Hematopoietic multipotent progenitor cell treated with erythropoietin and hydrocortisone succinate and interleukin-3 and kit ligand, for 8 days (in vitro differentiated cells): ENCODE measurements around the gene PPP1R16B.
A peak's percentile ranks its signal among the peaks of the same experiment; 100 is the strongest.

Experiments
- DNase-seq: peaks from one replicate; pipeline ENCODE4 v3.0.0-alpha.2; 2015

The PPP1R16B gene

DNA sequence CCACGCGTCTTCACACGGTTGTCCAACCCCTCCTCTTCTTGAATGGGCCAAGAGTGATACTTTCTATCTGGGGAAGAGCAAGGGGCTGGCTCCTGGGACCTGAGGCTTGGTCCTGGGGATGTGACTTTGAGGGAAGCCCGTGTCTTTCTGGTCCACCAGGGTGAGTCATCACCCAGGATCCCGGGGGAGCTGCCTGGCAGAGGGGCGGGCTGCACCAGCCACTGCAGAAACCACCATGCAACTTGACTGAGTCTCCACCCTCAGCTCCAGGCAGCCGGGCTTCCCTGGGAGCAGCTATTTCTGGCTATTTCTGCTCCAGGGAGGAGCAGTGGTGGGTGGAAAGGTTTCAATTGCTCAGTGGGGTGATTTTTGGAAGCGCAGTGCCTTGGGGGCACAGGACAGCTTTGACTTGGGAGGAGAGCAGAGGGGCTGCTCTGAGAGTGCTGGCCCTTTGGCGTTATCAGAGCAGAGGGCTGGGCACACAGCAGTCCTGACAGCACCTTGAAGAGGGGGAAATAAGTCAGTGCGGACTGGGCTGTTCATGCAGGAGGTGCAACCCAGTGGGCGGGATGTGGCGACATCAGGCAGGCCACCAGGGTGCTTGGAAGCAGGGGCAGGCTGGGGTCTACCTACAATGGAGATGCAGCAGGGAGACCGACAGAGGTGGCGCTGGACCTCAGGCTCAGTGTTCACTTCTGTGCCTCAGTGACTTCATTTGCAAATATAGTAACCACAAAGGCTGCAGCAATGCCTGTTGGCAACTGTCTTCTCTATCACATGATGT lies 75.6 kb downstream of the PPP1R16B start:
- DNase-seq = no peak

DNA sequence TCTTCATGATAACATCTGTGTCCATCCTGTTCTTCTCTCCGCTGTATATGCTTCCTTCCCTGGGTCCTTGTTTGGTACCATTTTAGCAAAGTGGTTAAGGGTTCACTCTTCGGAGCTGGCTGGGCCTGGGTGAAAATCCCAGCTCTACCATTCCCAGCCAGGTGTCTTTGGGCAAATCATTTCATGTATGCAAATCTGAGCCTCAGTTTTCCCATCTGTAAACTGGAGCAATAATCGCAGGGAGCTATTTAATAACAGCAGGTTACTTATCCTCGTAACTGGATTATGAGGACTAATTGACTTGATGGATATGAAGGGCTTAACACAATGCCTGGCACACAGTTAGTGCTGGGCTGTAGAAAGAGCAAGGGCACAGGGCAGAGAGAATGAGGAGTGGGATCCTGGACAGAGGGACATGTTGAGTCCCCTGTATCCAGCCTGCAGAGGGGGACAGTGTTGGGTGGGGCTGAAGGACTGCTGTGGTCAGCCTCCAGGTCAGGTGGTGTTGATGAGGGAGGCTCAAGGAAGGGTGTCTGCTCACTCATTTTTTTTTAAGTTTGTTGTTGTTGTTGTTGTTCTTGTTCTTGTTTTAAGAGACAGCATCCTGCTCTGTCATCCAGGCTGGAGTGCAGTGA lies 76.4 kb downstream of the PPP1R16B start:
- no peak for DNase-seq

DNA sequence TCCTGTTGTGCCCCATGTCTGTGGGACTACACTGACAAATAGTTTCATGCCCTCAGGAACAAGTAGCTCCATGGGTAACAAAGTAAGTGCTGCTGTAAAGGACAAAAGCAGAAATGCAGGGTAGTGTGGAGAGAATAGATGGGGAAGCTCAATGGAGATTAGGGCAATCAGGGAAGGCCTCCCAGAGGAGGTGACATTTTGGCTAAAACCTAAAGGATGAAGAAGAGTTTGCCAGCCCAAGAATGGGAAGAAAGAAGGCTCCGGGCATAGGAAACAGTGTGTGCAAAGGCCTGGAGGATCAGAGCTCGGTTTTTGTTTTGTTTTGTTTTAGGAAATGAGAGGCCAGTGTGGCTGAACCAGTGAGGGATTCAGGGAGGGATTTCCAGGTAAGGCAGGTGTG lies 77.1 kb downstream of the PPP1R16B start:
- DNase-seq = no peak

DNA sequence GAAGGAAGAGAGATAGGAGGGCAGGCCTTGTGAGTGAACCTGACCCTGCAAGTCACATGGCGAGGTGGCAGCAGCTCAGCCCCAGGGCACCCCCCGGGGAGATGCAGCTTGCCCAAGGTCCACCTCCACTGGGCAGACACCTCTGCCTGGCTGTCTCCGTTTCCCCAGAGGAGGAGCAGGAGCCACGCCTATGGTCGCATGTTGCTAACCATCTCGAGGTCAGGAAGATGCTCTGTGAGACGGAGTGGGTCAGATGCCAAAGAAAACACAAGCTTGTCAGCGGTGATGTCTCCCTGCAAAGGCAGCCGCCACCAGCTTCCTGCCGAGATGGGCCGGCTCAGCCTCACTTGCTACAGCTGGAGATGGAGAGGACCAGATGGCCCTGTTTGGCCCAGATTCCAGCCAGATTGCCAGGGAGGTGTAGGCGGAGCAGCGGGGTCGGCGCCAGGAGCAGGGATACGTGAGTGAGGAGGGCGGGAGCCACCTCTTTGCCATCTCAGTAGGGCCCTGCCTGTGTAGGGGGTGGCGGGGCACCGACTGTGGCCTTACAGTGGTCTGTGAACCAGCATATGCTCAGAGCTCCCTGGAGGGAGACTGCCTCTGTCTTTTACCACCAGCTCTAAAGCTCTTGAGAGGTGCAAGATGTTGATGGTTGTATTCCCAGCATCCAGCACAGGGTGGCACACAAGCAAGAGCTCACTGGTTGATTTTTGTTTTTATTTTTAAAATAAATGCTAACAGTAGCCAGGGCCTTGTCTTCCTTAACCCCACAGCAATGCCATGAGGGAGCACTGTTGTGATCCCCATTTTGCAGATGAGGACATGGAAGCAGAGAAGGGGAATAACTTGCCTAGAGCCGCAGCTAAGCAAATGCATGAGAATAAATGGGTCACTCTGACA lies 77.8 kb downstream of the PPP1R16B start:
- no peak for DNase-seq

DNA sequence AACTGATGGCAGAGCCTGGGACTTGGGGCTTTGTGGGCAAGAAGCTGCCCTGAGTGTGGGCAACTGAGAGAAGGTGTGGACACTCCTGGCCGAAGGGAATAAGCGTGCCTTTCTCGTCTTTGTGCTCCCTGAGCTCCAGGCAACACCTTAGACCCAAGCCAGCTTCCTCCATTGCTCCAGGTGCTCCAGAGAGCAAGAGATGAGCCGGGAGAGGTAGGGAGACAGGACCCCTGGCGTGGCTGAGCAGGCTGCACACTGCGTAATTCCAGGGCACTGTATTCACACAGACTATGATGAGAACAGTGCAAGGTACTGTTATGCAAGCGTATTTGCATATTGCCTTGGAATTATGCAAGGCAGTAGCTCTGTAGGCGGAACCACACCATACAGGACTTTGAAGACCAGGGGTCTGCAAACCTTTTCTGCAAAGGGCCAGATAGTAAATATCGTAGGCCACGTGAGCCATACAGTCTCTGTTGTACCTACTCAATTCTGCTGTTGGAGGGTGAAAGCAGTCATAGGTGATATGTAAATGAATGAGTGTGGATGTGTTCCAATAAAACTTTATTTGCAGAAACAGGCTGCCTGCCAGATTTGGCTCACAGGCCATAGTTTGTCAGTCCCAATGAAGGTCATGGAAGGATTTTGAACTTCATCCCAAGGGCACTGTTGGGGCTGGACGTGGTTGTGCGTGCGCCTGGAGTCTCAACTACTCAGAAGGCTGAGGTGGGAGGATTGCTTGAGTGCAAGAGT lies 78.7 kb downstream of the PPP1R16B start:
- DNase-seq = no peak

DNA sequence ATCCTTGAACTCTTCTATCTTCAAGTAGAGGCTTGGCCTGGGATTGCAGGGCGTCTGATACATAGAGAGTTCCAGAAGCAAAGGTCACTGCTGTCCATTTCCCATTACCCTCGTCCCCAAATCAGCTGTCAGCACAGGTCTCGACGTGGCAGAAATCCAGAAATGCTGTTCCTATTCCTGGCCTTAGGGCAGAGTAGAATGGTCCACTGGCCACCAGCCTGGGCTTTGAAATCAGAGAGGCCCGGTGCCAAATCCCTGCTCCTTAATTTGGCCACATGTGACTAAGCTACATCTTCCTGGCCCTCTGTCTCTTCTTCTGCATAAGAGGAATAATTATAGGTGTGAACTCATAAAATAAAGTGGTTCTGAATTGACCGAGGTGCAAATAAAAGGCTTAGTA lies 79.9 kb downstream of the PPP1R16B start:
- no peak for DNase-seq

DNA sequence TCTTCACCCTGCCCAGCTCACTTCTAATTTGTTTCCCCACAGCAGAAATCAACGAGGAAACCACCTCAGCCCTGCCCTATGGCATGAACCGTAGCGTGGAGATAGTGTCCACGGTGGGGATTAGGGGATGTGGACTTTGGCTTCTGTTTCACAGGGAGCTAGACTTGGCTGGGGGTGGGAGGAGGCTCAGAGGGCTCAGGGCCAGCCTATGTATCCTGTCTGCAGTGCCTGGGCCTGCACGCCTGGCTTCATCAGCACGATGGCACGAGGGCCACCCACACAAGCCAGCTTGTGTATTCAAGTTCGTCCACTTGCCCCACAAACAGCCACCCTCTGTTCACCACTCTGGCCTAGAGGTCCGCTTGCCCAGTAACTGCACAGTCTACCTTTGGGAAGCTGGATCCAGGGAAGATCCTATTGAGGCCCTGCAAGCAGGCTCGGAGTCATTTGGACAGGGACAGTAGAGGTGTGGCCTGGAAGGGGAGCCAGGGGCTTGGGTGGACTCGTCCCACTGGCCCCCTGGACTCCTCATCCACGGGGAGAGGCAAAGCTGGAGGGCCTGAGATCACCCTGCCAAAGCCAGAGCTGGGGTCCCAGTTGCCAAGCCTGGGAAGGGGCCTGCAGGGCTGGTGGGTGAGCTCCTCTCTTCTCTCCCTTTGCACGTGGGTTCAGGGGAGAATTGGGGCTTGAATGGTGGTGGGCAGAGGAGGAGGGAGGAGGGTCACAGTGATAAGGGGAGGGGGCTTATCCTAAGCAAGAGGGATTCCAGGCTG lies 82.7 kb downstream of the PPP1R16B start:
- DNase-seq = no peak

DNA sequence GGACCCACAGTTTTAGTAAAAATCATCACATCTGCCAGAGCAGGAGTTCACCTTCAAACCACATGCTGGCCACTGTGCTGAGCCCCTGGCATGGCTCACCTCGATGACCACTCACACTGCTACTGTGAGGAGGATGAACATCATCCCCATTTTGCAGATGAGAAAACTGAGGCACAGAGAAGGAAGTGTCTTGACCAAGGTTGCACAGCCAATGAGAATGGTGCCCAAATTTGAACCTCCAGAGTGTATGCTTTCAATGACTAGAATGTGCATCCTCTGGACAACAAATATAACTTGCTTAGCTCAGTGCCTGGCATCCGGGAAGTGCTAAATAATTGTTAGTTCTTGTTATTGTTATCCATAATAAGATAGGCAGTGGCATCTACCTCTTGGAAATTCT lies 83.6 kb downstream of the PPP1R16B start:
- DNase-seq = no peak

DNA sequence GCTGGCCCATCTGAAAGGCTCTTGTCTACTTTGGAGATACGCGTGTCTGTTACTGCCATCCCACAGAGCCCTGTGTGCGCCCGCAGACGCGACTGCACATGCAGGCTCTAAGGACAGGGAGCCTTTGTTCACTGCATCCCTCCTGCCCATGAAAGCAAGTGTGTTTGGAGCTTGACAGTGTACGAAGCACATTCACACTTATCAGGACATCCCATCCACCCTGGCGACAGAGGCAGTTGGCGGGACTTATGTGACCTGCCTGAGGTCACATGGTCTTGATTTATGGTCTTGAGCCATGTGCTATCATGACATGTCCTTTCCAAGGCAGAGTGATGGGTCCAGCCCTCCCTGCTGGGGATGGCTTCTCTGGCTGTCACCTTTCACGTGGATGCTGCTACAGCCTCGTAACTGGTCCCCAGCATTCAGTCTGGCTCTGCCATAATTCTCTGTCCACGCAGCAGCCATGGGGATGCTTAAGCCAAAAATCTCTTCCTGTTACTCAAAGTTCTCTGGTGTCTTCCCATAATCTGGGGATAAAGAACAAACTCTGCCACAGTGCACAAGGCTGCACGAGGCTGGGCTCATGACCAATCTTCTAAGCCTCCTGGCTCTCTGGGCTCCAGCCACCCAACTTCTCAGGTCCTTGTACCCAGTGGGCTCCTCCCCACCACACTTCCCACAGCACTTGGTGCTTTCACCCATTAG lies 84.4 kb downstream of the PPP1R16B start:
- DNase-seq = no peak

DNA sequence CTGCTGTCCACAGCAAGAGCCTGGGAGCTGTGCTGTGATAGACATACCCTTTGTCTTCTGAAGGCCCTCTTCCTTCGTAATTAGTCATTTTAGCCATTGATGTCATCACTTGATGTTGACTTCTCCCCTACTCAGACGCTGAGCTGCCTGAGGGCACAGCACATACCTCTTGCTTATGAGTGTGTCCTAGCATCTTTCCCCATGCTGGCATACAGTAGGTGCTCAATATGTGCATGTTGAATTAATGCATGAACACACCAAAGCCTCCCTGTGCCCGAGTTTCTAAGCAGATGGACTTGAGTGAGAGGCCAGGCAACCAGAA lies 85.0 kb downstream of the PPP1R16B start:
- DNase-seq = no peak

DNA sequence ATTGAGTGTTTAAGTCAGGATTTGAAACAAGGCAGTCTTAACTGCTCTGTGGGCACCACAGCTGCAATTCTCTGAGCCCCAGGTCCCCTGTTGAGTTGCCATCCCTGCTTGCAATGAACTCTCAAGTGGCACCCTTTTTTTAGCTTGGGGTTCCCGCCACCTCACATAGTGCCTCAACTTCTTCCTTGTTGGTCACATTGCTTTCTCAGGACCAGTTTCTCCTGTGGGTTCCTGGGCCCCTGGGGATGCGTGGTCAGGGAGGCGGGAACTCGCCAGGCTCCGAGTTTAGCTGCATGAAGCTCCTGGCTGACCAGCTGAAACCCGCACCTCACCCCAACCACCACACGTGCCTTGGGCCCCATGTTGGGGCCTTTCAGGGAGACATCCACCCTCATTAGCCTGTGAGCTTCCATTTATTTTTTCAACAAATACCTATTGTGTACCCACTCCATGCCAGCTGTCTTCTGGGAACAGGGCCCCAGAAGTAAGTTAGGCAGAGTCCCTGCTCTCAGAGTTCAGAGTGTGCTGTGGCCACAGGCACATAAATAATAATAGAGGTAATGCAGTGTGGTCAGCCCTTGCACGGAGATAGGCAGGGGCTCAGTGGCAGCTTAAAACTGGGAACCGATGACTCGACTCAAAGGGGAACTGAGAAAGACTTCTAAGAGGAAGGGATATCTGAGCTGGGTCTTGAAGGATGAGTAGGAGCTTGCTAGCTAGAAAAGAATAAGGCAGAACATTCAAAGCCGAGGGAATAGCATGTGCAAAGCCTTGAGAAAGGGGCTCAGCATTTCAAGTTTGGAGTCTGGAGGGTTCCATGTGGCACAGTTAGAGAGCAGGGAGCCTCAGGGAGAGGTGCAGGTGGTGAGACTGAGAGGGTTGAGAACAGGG lies 86.8 kb downstream of the PPP1R16B start:
- DNase-seq = no peak

DNA sequence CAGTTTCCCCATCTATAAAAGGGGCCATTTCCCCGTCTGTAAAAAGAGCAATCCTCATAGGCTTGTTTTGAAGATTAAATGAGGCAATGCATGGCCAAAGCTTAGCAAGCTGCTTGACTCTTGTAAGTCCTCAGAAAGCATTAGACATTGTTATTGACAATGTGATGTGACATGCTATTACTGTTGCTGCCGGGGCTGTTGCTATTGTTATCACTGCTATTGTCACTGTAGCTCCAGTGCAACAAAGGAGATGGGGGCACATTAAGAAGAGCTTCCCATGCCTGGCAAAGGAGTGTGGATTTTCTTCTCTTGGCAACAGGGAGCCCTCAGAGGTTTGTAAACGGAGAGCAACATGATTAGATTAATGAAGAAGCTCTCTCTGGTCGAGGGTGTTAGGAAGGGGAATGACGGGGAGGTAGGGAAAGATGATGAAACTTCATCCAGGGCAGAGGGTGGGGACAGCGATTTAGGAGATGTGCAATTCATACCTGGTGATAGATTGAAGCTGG lies 87.6 kb downstream of the PPP1R16B start:
- DNase-seq = no peak

DNA sequence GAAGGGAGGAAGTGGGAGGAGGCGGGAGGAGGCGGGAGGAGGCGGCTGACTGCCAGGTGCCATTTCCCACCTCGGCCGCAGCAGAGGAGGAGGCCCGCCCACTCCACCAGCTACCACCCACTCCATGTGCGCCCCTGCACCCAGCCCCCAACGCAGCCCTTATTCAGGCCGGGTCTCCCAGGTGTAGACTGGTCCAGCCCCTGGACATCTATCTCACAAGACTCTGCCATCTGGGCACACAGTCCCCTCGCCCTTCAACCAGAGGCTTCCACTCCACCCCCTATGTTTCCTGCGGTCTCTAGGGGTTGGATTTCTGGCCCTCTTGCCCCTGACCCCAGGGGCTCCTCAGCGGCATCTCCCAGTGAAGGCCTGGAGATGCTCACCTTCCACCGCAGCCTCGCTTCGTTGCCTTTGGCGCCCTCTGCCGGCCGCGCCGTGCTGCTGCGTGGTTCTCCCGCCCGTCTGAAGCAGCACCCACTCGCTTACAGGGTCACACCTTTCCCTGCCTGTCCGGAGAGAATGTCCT lies 88.1 kb downstream of the PPP1R16B start:
- peak; percentile 47 for DNase-seq

DNA sequence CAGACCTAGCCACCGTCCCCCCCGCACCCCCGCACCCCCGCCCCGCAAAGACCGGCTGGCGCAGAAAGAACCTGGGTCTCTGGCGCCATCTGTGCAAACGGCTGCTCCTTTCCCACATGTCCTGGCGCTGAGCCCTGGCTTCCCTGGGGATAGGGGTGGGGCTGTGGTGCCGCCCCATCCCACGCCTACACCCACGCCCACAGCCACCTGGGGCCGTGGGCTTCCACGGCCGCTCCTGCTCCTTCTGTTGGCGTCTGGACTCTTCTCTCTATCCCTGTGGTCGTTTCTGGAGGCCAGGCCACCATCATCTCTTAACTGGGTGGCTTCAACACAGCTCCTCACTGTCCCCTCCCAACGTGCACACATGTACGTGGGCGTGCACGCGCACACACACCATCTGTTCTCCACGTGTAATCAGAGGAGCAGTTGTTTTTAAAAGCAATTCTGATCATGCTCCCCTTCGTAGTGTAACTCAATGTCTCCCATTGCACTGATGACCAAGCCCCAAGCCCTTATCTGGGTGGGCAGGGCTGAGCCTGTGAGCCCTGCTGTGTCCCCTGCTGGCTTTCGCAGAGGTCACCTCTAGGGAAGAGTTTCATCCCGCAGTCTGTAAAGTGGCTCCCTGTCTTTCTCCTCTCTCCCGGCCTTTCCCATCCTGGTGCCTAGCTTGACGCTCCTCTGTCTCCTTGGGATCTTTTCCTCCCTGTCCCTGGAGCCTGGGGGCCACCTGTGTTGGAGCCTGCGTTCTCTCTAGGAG lies 88.8 kb downstream of the PPP1R16B start:
- DNase-seq = no peak

DNA sequence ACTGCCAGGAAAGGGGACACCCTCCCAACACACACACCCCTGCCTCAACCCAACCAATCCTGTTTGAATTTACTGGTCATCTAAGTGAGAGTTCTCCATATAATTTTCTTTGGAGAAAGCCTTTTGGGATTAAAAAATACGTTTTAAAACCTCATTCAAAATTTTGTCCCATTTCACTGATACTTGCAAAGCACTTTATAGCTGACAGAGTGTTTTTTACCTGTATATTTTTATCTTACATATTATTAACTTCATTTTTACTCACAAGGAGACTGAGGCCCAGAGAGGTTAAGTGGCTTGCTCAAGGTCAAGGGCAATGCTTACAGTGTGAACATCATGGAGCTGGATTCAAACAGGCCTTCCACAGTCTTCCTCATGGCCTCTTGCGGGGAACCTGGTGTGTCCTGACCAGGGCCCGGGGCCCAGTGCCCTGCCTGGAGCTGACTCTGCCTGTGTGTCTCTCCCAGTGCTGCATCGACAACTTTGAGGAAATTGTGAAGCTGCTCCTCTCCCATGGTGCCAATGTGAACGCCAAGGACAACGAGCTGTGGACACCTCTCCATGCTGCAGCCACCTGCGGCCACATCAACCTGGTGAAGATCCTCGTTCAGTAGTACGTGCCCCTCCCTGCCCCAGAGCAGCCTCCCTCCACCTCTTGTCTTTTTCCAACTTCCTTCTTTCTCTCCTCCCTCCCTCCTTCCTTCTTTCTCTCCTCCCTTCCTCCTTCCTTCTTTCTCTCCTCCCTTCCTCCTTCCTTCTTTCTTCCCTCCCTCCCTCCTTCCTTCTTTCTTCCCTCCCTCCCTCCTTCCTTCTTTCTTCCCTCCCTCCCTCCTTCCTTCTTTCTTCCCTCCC lies 89.8 kb downstream of the PPP1R16B start:
- no peak for DNase-seq

DNA sequence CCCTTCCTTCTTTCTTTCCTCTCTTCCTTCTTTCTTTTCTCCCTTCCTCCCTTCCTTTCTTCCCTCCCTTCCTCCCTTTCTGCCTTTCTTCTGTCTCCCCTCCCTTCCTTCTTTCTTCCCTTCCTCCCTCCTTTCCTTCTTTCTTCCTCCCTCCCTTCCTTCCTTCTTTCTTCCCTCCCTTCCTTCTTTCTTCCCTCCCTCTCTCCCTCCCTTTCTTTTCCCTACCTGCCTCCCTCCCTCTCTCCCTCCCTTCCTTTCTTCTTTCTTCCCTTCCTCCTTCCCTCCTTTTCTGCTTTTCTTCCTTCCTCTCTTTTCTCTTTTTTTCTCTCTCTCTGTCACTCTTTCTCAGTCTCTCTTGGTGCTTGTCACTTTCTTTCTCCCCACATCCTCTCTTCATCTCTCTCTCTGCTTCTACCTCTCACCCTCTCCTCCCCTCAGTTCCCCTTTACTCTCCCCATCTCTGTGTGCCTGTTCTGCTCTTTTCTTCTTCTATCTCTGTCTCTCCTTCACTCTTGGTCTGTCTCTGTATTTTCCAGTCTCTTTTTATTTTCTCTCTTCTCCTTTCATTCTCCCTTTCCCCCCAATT lies 90.6 kb downstream of the PPP1R16B start:
- DNase-seq = no peak

DNA sequence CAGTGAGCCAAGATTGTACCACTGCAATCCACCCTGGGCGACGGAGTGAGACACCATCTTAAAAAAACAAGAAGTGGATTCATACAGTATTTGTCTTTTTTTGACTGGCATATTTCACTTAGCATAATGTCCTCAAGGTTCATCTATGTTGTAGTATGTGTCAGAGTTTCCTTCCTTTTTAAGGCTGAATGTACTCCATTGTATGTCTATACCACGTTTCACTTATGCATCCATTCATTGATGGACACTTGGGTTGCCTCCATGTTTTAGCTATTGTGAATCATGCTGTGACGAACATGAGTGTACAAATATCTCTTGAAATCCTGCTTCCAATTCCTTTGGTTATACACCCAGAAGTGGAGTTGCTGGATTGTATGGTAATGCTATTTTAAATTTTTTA lies 91.8 kb downstream of the PPP1R16B start:
- no peak for DNase-seq

DNA sequence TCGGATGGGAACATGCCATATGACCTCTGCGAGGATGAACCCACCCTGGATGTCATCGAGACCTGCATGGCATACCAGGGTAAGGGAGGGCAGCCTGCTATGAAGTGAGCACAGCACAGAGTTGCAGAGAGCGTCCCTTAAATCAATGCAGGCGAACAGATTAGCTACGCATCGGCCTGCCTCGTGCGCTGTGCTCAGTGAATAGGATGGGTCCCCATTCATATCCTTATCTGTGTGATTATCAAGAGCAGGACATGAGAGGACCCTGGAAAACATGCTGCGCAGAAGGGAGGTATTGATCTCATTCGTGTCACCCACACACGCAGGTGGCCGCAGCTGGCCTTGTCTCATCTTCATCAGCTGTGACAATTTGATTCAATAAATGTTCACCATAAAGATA lies 95.1 kb downstream of the PPP1R16B start:
- no peak for DNase-seq
